ENCODE measurements around the gene TBC1D2.
A peak's percentile ranks its signal among the peaks of the same experiment; 100 is the strongest.
"Not testable (repeated sequence)": the region's sequence is repeated elsewhere in the genome, so short reads cannot be mapped to it uniquely, and the experiment has no call there.

The TBC1D2 gene

GRCh38 chr9:98185611-98186171, 69.8 kb downstream of the TBC1D2 start:
- DNase-seq: no peak

DNA sequence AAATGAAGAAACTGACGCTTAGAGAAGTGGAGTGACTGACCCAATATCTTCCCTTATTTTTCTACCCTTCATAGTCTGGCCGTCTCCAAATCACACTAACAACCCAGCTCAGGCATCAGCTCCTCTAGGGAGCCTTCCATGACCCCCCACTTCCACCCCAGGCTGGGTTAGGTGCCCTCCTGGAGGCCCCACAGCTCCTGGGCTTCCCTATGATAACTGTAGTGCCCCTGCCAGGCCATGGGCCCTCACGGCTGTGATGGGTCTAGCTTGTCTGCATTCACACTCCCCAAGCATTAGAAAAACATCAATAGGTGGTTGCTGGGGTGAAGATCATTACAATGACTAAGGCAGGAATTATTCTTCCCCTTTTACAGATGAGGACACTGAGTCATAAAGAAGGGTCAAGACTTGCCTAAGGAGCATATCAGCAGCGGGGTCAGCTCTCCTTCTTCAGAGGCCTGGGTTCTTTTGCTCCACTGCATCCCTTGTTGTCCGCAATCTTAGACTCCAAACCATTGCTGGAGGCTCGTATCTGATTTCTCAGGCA, 70.4 kb downstream of the TBC1D2 start:
- DNase-seq: no peak

- DNase-seq: no peak
These were observed 71.1 kb downstream of the TBC1D2 start for GRCh38 chr9:98184326-98184725.

DNA sequence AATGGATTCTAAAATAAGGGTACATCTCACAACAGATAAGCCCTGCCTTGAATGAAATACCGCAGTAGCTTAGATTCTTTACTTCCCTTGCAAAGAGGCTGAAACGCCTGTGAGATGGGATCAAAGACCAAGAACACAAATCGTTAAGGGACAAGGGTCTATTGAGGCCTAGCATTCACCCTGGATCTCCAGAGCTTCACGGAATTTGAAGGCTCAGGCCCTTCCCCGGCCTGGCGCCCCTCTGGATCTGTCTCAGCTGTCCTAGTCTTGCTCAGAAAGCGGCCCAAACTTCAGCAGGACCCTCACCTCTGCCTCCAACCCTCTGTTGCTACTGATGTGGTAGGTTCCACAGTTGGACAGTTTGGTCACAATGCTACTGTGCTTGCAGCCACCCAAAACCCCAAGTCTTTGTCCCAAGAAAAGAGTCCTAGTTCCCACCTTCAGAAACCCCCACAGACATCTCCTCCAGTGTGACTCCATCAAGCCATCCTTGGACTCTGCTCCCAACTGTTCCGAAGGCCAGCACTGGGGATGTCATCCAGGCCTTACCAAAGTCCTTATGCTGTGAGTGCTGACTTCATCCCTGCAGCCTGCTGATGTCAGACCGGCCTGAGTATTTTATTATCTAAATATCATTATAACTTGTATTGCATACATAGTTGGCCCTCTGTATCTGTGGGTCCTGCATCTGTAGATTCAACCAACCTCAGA, 72.4 kb downstream of the TBC1D2 start:
- DNase-seq: no peak

GRCh38 chr9:98182069-98182820, 73.2 kb downstream of the TBC1D2 start:
- DNase-seq: no peak

DNA sequence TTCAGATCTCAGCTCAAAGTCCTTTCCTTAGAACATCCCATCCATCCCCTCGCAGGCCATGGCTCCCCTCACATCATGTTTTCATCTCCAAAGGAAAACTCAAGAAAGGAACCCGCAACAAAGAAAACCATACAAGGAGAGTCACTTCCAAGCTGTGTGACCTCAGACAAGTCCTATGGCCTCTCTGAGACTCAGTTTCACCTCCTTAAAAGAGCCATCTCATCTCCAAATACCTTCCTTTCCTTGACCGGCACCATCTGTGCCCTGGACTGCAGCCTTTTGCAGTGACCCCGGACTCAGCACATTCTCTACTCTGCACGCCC, 73.7 kb downstream of the TBC1D2 start:
- no peak for DNase-seq

DNA sequence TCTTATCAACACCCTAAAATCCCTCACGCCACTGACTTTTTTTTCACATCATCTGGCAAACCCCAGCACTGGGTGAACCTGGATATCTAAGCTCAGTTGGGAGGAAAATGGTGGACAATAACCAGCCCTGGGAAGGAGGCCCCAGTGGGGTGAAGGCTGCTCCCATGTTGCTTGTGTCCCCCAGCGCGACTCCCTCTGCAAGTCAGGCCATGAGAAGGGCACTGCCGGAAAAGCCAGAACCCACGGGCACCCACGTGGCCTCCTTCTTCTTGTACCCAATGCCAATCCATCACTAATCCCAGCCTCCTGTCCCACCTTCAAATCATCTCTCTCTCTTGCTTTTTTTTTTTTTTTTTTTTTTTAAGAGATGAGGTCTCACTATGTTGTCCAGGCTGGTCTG, 74.5 kb downstream of the TBC1D2 start:
- no peak for DNase-seq

GRCh38 chr9:98178874-98179850, 76.3 kb downstream of the TBC1D2 start:
- no peak for DNase-seq

DNA sequence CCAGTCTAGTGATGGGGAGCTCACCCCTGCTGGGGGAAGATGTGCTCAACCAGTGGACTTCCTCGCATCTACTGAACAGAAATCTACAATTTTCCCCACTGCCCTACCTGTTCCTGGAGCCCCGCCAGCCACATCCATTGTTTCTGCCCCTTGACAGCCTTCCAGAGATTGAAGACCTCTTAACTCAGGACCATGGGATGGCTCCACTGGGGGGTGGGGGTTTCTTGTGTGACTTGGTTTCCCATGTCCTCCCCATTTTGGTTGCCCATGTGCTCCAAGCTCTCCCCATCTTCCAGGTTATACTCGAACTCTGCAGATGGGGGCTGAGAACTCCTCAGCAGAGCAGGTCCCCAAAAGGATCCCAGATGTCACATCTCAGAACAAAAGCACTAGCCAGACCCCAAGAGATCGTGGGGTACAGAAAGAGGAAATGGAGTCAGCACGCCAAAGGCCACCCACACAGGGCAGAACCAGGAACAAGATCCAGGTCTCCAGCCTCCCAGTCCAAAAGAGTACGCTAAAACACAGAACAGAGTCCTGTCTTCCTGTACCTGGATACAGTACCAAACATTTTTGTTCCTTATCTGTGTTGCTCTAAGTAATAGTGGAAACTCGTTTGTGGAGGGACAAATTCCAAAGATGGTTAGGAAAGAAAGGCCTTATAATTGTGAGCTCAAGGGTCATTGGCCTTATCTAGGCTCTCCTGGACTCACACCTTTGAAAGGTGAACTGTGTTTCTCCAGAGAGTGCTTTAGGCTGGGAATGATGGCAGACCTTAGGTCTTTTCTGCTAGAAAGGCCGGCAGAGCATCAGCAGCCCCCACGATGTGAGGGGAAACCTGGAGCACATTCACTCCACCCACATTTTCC, 78.8 kb downstream of the TBC1D2 start:
- peak; percentile 27 for DNase-seq

- DNase-seq: no peak
These were observed 79.7 kb downstream of the TBC1D2 start for GRCh38 chr9:98175762-98176161.

DNA sequence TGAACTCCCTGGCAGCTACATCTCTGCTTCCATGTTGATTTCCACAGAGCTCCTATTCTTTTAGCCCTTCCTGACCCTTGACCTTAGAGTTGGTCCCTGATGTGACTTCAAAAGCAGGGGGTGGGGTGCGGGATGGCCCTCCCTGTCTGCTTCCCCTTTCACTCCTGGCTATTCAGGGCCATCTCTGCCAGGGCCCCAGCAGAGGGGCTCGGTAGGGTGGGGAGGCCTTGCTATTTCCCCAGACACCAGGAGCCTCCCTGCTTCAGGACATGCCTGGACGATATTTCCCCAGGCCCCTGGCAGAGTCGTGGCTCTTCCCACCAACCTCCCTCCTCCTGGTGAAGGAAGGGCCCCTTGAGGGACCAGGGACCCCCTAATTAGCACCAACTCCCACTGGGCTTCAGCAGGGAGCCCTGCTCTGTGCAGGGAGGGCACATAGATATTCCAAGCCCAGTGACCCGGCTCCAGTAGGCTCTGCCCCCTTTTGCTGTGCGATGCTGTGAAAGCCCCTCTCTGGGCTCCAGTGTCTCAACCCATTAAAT, 80.3 kb downstream of the TBC1D2 start:
- DNase-seq: no peak

DNA sequence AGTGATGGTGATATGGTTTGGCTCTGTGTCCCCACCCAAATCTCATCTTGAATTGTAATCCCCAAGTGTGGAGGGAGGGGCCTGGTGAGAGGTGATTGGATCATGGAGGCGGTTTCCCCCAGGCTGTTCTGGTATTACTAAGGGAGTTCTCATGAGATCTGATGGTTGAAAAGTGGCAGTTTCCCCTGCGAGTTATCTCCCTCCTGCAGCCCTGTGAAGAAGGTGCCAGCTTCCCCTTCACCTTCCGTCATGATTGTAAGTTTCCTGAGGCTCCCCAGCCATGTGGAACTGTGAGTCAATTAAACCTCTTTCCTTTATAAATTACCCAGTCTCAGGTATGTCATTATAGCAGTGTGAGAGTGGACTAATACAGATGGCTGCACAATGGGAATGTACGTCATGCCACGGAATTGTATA, 80.9 kb downstream of the TBC1D2 start:
- DNase-seq: not testable (repeated sequence)

- no peak for DNase-seq
These were observed 82.3 kb downstream of the TBC1D2 start for GRCh38 chr9:98173181-98173580.

DNA sequence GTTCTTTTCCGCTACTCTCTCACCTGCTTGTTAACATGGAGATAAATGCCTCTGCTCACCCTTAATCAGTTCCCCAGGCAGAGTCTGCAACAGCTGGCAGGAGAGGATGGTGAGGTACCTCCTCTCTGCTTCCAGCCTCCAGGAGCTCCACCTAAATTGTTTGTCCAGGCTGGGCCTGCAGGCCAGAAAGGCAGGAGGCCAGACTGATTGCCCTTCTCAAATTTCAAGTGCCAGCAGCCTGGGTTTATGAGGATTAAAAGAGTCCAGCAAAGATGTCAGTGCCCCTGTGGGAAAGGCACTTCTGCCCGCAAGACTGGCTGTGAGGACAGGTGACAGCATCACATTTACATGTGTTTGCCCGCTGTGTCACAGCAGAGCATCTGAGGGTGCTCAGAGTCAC, 82.8 kb downstream of the TBC1D2 start:
- no peak for DNase-seq

DNA sequence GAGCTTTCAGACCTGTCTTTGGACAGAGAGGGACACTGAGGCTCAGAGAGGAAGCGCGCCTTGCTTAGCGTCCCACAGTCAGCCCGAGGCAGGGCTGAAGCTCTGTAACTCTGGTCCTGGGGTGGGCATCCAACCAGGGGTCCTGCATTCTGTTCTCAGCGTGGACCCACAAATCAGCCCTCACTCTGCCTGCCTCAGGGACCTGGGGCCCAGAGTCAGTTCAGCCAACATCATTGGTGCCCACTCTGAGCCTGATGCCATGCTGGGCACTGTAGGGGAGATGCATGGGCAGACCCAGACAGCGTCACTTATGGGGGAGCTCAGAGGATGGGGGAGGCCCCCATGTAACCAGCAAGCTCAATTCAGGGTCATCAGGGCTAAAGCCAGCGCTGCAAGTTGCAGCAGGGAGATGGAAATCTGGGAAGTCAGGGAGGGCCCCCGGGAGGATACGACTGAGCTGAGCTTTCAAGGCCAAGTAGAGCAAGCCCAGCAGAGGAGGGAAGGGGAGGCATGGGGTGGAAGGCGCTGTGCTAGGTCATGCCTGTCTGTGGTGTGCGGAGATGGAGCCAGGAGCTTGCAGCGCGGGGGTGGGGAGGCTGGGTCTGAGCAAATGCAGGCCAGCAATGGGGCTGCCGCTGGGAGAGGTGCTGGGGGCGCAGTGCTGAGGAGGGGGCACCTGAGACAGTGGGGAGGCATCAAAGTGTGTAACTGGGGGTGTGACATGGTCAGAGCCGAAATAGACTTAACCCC, 84.1 kb downstream of the TBC1D2 start:
- DNase-seq: no peak

DNA sequence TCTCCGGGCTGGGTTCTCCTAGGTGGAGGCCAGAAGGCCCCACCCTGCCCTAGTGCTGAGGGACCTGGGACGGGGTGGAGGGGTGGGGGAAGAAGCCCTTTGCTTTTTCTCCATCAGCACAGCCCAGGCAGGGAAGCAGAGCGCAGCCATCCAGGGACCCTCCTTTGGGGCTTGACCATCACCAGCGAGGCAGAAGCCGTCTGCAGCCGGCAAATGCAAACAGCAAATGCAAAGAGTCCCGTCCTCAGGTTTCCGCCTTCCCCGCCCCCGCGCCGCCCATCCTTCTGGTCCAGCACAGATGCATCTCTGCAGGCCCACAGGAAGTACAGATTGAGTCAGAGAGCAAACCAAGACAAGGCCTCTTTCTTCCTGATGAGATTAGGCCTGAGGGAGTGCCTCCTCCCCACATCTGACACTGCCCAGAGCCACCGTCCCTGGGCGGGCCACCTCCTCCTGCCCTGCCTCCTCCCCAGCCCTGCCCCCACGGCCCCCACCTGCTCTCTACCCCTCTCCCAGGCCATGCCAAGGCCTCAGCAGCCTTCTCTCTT, 86.4 kb downstream of the TBC1D2 start:
- no peak for DNase-seq

- no peak for DNase-seq
These were observed 87.2 kb downstream of the TBC1D2 start for GRCh38 chr9:98168153-98168780.

GRCh38 chr9:98164912-98165311, 90.5 kb downstream of the TBC1D2 start:
- DNase-seq: no peak

- no peak for DNase-seq
These were observed 92.8 kb downstream of the TBC1D2 start for GRCh38 chr9:98162613-98163012.

- no peak for DNase-seq
These were observed 93.6 kb downstream of the TBC1D2 start for GRCh38 chr9:98161851-98162250.
